PC-9 (cell line): ENCODE data around the gene CACNA2D1.

Experiments used
- EZH2 ChIP-seq: fragments of 200-600 bp; sonication (generic); IDR thresholded peaks from 2 replicates; pipeline ENCODE4 v1.8.0; 2017; ENCODE audit warnings: antibody characterized with exemption, low read depth
- TF ChIP-seq, protein P1 (sequence below): fragments of 200-600 bp; sonication (generic); conservative IDR thresholded peaks from 2 replicates; pipeline ENCODE4 v1.6.1; 2017; ENCODE audit warnings: mixed run types, antibody characterized with exemption, mild to moderate bottlenecking, moderate library complexity

DNA sequence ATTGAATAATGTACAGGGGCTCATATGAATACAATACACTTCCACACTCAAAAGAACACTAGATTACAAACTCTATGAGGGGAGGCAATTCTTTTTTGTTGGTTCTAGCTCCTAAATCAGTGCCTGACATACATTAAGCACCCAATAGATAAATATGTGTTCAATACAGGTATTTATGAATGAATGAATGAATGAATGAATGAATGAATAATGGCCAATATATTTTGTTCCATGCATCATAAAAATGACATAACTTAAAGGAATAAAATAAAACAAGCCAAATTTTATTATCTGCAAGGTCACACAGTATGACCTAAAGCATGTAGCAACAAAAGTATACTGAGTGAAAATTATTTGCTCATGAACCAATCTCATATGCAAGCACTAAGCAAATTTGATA lies 168.9 kb downstream of the CACNA2D1 start:
- TF ChIP-seq, protein P1, sequence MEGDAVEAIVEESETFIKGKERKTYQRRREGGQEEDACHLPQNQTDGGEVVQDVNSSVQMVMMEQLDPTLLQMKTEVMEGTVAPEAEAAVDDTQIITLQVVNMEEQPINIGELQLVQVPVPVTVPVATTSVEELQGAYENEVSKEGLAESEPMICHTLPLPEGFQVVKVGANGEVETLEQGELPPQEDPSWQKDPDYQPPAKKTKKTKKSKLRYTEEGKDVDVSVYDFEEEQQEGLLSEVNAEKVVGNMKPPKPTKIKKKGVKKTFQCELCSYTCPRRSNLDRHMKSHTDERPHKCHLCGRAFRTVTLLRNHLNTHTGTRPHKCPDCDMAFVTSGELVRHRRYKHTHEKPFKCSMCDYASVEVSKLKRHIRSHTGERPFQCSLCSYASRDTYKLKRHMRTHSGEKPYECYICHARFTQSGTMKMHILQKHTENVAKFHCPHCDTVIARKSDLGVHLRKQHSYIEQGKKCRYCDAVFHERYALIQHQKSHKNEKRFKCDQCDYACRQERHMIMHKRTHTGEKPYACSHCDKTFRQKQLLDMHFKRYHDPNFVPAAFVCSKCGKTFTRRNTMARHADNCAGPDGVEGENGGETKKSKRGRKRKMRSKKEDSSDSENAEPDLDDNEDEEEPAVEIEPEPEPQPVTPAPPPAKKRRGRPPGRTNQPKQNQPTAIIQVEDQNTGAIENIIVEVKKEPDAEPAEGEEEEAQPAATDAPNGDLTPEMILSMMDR: no peak
- TF ChIP-seq EZH2: no peak
